GM18502 (cell line): ENCODE data around the gene ADAMTS3.

ENCODE experiments used
- ATAC-seq: cut with Tn5 transposase; IDR thresholded peaks from one replicate; pipeline ENCODE4 v1.9.1; 2021; ENCODE audit warnings: mild to moderate bottlenecking; ENCODE audit not compliant: unreplicated experiment, poor library complexity

The ADAMTS3 gene

DNA sequence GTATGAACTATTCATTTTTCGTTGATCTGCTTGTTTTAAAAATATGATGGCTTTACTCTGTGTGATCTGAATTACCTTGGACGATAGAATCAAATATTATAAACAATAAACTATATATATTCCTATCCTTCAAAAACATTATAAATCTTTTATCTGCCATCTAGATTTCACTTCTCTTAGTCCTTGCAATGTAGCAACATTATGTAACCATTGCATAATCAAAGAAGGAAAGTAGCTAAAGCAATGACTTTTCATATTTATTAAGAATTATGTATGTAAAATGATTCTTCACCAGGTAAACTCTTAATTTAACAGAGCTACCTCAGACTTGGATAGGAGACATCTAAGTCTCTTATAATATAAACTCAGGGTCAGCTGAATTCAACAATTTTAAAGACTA, 210.5 kb downstream of the ADAMTS3 start:
- ATAC-seq, result no peak

DNA sequence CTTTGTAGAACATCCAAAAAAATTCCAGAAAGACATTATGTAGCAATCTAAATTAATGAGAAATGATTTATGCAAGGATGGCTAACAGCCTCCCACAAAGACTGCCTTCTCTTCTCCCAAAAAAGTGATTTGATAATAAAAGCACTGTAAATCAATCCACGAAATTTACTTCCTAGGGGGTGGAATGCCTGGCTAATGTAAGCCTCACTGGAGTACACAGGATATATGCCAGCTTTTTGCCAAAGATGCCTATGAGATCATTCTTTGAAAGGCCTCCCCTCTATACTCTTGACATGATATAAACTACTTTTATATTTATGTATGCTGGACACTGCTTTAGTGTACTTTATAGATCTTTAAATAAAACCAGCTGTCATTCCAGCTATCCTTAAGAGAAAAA, 211.1 kb downstream of the ADAMTS3 start:
- ATAC-seq, result no peak

DNA sequence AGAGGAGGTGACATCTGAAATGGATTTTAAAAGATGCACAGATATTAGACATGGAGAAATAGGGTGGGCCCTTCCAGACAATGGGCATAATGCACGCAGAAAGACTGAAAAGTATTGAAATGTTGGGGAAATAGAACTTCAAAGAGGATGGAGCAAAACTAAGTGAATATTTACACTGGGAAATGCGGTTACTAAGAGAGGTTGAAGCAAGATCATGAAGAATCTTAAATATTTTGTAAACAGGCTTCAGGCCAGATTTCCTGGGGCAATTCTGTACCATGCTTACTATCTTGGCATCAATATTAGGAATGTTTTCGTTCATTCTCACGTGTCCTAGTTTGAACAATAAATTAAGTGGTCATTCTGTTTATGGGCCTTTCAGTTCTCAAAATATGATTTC, 216.3 kb downstream of the ADAMTS3 start:
- ATAC-seq, result no peak

DNA sequence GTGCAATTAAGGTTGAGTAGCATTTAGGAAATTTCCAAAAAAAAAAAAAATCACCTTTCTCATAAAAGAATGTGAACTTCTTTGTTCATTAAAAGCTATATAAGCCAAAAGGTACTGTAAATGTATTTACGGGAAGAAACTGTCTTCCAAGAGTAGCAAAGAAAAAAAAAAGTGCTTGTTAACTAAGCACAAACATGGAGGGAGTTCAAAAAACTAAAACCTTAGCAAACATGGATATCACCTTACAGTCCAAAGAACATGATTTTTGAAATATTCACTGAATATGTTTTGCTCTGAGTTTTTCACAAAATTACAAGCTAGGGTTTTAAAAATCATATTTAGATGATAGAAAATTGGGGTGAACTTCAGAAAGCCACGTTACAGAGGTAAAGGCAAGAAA, 217.5 kb downstream of the ADAMTS3 start:
- ATAC-seq, result no peak

- ATAC-seq, result no peak
These were observed 220.3 kb downstream of the ADAMTS3 start for GRCh38 chr4:72348701-72349100.

DNA sequence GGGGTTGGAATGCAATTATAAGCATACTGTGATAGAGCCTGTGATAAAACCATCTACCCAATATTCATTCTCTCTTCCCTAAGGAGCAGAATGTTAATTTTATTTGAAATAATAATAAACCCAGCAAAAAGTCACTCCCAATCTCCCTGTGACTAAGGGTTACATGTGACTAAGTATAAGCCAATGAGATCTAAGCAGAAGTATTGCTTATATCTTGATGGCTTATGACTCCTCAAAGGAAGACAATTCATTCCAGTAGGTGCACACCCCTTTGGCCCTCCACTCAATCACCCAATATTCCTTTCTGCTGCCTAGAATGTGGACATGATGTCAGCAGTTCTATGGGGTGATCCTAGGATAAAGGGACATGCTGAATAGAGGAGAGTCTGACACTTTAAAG, 224.6 kb downstream of the ADAMTS3 start:
- no peak for ATAC-seq

- ATAC-seq, result no peak
These were observed 227.6 kb downstream of the ADAMTS3 start for GRCh38 chr4:72341432-72341820.

GRCh38 chr4:72340803-72341431, 228.1 kb downstream of the ADAMTS3 start:
- ATAC-seq, result no peak

GRCh38 chr4:72338060-72338459, 231.0 kb downstream of the ADAMTS3 start:
- ATAC-seq, result no peak

DNA sequence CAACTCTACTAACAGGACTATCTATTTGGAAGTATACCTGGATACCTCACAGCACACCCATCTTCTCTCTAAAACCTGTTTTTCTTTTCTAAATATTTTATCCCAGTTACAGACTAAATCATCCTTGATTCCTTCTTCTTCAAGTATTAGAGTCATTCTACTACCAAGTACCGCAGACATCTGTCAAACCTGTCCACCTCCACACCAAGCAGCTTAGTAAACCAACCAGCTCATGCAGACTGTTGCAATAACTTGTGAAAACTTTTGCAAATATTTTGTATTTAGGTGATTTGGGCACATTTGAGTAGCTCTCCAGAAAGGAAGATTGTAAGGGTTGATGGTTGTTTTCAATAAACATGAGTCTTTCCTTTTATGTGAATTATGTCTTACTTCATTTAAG, 238.6 kb downstream of the ADAMTS3 start:
- ATAC-seq, result no peak

DNA sequence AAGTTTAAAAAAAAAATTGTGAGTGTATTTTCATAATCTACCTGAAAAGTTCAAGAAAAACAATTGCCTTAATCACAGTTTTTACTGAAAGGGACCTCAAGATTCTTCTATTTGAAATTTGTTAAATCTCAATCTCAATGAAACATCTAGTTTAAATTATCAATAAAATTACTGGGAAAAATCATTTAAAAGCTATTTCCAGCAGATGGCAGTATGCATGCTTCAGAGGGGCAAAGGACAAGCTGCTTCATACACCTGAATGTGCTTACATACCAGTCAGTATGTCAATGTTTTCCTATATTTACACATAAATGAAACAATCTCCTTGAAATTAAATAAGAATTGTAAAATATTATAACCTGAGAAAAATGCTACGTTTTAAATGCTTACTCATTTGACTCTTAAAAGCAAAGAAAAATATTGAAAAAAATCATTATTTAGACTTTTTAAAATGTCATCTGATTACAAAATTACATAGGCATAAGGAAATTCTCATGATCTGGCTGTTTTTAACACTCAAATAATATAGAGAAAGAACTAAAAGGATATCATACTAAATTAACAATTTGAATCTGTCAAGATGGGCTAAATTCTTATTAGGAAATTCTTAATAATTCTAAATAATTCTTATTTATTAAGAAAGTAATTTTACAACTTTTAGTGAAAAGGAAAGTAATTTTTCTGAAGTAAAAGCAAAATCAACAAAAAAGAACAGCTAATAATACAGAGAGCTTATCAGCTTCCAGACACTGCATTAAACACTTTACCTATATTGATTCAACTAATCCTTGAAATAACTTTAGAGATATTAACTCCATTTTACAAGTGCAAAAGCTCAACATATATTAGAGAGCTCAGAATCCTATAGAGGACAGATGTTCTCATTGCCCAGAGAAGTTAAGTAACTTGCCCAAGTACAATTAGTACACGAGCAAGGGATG, 242.1 kb downstream of the ADAMTS3 start:
- ATAC-seq, result no peak

DNA sequence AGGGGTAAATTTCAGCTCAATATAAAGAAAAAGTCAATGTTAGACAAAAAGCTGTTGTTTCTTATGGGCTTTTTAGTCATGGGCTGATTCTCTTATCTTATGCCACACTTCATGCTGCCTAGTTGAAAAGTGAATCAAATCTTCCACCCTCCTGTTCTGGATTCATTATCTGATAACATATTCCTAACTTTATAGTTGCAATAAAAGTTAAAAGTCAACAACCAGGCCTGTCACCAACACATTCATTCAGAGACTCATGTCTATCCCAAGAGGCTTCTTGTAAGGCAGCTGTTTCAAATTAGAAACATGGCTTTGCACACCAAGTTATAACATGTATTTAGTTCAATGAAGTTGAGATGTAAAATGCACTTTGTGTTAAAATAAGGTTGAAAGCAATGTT, 243.8 kb downstream of the ADAMTS3 start:
- no peak for ATAC-seq

GRCh38 chr4:72323227-72323626, 245.8 kb downstream of the ADAMTS3 start:
- ATAC-seq, result no peak

DNA sequence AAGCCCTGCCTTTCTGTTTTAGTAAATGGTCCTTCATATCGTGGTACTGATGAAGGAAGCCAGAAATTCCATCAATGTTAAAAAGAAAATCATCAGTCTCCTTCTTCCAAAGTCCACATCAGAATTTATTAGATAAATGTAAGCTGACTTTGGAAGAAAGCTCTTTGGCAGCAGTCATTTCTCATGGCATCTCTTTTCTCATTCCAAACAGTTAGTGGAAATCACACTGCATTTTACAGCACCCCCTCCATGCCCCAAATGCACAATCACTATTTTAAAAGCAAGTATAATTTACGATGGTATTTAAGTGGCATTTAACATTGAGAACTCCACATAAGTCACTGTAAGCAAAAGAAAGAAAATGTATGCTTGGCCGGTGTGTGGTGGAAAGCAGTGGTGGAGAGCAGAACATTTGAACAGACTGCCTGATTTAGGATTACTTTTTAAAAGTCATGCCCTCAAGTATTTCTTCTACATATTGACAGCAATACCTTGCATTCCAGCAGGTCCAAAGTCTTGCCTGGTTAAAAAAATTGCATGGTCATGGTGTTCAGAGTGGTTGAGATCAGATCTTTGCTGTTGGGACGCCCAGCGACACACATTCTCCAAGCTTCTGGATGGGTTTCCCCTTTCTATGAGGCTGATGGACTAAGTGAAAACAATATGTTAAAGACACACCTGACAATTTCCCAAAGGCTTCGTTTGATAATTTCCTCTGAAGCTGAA, 248.6 kb downstream of the ADAMTS3 start:
- no peak for ATAC-seq

GRCh38 chr4:72319601-72320021, 249.4 kb downstream of the ADAMTS3 start:
- no peak for ATAC-seq

GRCh38 chr4:72318421-72319170, 250.4 kb downstream of the ADAMTS3 start:
- no peak for ATAC-seq

DNA sequence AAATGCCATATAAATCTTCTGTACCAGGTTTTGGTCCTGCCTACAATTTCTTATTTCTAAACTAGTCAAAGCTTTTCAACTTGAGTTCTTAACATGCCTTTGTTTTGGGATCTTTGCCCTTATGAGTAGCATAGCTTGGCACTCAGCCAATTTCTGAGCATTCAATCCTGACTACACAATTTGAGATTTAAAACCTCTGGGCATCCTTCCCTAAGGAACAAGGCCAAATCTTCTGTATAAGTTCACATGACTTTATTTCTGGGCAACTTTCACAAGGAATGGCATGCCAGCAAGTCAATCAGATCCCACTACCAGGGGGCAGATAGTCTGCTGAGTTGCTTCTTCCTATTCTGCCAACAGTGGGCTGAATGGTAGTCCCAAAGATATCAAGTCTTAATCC, 254.2 kb downstream of the ADAMTS3 start:
- ATAC-seq, result no peak

DNA sequence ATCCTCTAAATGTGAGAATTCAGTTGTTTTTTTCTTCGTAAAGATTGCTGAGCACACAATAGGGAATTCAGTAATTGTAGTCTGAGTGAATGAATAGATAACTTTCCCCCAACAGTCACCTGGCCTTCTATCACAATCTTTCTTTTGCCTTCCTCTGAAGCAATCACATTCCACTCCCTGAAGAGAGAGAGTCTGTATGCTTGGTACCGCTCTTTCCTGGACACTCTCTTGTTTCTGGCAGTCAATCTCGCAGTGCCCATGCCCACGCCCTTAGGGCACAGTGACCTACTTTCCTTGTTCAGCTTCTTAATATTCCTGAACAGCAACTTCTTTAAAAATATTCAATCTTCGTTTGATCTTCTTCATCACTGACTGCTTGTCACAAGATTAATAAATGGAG, 255.9 kb downstream of the ADAMTS3 start:
- no peak for ATAC-seq

DNA sequence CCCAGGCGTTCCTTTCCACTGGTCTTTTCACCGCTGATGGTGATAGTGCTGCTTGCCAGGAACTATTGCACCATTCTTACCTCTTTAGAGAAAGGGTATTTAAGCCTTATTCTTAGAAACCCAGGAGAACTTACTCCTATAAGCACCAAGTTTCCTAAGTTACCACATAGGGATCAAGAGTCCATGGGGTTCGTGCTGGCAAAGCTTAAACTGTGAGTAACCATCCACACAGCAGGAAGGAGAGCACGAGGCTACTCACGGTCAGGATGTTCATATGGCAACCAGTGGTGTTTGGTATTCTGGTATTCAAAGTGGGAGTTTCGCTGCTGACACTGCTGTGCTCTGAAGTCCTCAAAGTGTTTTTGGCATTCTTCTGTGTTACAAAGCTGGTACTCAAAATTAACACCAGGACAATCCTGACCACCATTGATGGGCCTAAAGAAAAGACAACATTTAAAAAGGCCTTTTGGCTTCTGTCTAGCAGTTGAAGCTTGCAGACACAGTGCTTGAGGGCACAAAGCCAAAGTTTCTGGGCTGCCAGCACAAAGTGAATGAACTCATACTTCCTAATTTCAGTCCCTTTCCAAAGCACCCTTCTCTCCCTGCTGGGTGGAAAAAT, 256.9 kb downstream of the ADAMTS3 start:
- no peak for ATAC-seq

DNA sequence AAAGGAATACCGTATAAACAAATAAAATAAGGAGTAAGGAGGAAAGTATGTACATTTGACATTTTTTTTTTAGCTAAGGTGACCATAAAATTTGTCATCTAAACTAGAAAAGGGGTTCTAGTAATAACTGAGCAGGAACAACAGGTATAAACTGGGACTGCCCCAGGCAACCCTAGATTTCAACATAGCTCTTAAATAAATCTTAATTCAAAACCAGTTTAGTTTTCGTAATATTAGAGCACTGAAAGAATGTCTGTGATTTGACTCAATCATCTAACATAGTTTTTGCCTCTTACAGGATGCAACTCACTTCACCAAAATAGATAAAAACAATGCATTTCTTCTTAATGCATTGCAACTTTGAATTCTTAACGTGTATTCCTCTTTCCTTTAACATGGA, 257.7 kb downstream of the ADAMTS3 start:
- no peak for ATAC-seq
